Stimulated activated CD8-positive, alpha-beta memory T cell treated with anti-CD3 and anti-CD28 coated beads, Interleukin-4, amount 100 ng/mL, for 1 hour (primary cell): ENCODE data around the gene ACSL1.
A peak's percentile ranks its signal among the peaks of the same experiment; 100 is the strongest.
"Not testable (repeated sequence)": the region's sequence is repeated elsewhere in the genome, so short reads cannot be mapped to it uniquely, and the experiment has no call there.

Source experiments
- DNase-seq, 2 donors: peaks; one replicate each; pipeline ENCODE4 v3.0.0-alpha.2; 2020; ENCODE audit warnings: low read depth in 2 of 2, low spot score in 1 of 2

The ACSL1 gene

GRCh38 chr4:184760681-184761080 lies 65.1 kb downstream of the ACSL1 start:
- no peak for DNase-seq

DNA sequence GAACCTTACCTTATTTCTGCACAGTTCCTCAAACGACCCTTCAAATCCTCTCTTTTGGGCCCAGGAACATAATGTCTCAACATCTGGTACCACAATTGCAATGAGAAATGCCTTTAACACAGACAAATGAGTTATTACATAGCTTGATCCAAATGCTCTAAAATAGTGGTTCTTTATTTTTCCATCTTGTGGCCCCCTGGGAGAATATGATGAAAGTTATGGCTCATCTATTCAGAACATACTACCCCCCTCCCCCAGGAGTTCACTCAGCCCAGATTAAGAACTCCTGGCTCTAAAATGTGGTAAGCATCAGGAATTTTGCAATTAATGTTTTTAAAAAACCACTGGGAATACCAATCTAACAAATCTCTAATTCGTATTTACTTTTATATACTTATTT lies 68.0 kb downstream of the ACSL1 start:
- DNase-seq = no peak

DNA sequence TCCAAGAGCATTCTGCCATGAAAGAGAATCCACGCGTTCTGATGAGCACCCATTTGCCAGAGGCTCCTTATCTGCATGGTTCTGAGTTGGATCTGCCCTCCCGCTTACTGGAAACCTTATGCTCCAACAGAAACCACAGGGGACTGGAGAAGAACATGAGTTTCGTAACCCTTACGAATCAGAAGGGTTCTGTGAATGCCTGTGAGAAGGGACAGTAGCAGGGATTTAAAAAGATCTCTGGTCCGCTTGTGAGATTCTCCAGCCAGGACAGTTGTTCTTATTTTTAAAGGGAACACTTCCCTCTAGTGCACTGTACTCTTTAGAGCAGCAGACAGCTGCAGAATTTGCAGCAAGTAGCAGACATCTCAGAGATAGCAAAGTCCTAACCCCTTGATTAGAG lies 69.4 kb downstream of the ACSL1 start:
- no peak for DNase-seq

DNA sequence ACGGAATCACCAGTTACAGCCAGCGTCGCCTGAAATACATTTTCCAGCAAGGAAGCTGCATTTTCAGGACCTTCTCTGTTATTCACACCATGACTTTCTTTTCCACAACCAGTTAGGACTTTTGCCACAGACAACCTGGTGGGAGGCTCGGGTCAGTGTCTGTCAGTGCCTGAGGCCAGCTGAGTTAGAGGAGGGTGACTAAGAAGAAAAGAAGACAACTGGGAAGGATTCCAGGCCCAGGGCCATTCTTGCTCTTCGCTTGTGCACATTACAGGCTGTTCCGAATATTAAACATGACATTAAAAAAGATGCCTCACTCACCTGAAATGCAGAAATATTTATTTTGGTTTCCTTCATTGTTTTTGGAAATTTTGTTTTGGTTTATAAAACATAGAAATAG lies 70.5 kb downstream of the ACSL1 start:
- DNase-seq = no peak

- no peak for DNase-seq
These were observed 73.1 kb downstream of the ACSL1 start for GRCh38 chr4:184752496-184753275.

- no peak for DNase-seq
These were observed 74.2 kb downstream of the ACSL1 start for GRCh38 chr4:184751585-184751956.

- no peak for DNase-seq
These were observed 74.7 kb downstream of the ACSL1 start for GRCh38 chr4:184750926-184751584.

DNA sequence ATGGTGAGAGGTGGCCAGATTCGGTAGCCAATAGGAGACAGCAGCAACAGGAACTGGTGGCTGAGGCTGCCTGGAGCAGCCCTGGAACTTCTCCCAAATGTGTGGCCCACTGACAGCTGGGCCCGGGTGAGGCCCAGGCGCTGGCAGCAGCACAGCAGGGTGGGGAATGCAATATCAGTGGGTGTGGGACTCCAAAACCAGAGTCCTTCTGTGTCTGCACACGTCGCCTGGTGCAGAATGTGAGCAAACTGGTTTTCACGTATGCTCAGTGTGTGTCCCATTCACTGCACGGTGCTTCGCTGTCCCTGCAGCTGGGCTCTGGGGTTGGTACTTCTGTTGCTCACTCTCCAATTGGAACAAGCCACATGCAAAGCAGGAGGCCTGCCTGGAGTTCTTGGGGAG lies 77.5 kb downstream of the ACSL1 start:
- DNase-seq = no peak

DNA sequence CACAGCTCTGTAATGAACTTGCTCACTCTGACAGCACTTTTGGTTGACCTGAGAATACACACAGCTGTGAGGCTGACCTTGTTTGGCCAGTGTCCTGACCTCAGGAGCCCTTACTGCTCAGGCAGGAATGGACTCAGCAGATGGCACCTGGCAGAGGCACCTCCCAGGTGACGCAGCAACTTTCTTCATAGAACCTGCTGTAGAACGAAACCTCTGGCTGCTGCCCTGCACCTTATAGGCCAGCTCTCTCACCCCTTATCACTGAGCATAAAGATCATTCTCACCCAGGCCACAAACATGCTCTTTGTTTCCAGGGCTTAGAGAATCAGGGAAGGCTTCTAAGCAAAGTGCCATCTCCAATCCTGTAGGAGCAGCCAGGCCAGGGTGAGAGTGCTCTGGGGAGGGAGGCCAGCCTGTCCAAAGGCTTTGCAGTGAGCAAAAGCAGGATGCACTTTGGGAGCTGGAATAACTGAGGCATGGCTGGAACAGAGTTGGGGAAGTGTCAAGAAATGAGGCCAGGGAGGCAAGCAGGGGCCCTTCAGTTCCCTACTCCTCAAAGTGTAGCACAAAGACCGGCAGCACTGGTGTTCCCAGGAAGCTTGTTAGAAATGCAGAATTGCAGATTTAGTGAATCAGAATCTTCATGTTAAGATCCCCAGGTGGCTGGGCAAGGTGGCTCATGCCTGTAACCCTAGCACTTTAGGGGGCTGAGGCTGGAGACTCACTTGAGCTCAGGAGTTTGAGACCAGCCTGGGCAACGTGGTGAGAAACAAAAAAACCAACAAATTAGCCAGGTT lies 78.5 kb downstream of the ACSL1 start:
- DNase-seq = no peak

DNA sequence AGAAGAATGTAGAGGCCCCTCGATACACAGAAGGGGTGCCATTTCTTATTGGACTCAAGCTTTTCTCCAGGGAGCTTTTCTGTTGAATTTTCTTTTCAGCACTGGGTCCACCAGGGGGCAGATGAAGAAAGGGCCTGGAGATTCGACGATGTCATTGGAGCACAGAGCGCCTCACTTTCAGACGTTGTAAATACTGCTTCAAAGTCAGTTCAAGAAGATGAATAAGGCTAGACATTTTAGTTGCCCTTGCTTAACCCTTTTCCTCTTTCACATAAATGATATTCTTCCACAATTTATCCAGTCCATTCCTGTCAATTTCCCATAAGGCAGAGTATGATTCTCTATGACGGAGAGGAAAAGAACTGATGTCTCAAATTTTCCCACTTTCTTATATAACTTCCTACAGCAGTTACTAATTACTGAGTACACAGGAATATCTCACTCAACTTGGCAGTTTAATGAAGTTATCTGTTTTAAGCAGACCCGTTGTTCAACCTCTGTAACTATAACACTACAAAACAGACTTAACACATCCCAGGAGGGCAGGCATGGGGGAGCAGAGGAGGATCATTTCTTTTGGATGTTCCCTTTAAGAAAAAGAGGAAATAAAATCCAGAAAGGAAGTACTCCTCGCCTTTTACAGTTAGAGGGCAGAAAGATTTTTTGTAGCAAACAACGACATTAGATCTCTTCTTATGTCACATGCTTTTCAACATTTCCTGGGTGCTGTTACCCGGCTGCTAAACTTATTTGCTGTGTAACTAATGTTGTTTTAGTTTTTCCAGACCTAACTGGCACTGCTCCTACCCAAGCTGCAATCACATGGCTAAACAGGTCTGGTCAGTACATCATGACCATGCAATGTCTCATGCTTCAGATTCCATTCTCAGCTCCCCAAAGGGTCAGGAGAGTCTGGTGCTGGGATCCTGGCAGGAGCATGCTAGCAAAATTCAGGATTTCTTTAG lies 79.7 kb downstream of the ACSL1 start:
- peak; percentile 36 to 58 for DNase-seq

DNA sequence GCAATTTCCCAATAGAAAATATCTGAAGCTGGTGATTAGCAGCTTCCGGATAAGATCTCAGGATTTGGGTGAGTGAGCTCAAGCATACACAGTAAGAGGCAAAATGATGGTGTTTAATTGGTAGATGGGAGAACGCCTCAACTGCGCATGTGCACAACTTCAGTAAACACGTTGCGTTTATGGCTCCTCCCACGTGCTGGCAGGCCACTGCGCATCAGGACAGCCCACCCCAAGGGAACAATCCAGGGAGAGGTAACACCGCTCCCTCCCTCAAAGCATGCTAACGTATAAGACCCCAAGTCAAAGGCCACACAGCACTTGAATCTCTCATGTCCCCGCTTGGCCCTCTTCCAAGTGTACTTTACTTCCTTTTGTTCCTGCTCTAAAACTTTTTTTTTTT lies 81.5 kb downstream of the ACSL1 start:
- no peak for DNase-seq

DNA sequence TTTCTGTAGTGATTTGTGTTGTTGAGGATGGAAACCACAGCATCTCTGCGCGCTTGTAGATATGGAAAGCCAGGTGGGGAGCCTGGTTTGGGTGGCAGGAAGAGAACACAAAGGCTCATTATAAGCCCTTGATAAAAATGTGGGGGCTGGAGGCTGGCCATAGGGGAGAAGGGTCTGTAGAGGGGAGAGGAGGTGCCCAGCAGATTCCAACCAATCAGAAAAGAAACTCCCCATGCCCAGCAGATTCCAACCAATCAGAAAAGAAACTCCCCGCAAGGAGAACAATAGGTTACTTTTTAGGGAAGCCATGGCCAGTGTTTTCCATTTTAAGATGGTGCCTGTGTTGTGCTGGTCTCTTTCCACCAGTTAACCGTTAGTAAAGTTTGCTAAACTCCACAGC lies 82.1 kb downstream of the ACSL1 start:
- DNase-seq = no peak

DNA sequence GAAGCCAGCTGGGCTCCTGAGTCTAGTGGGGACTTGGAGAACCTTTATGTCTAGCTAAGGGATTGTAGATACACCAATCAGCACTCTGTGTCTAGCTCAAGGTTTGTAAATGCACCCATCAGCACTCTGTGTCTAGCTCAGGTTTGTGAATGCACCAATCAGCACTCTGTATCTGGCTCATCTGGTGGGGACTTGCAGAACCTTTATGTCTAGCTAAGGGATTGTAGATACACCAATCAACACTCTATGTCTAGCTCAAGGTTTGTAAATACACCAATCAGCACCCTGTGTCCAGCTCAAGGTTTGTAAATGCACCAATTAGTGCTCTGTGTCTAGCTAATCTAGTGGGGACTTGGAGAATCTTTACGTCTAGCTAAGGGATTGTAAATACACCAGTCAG lies 84.1 kb downstream of the ACSL1 start:
- not testable (repeated sequence) for DNase-seq

- DNase-seq = no peak
These were observed 84.8 kb downstream of the ACSL1 start for GRCh38 chr4:184740980-184741391.

DNA sequence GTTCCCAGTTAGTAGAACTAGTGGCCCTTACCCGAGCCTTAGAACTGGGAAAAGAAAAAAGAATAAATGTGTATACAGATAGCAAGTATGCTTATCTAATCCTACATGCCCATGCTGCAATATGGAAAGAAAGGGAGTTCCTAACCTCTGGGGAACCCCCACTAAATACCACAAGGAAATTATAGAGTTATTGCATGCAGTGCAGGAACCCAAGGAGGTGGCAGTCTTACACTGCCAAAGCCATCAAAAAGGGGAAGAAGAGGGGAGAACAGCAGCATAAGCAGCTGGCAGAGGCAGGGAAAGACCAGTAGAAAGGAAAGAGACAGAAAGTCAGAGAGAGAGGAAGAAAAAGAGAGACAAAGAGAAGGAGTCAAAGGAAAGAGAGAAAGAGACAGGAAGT lies 86.2 kb downstream of the ACSL1 start:
- not testable (repeated sequence) for DNase-seq

GRCh38 chr4:184734758-184735157 lies 91.0 kb downstream of the ACSL1 start:
- DNase-seq = no peak

- peak; percentile 79 to 91 for DNase-seq
These were observed 91.9 kb downstream of the ACSL1 start, which contains the start of gene CENPU for GRCh38 chr4:184733654-184734524. CENPU (minus strand) TSS chr4:184734096; CDS start chr4:184734062, 34 bp downstream.

- DNase-seq = no peak
These were observed 93.6 kb downstream of the ACSL1 start for GRCh38 chr4:184732126-184732525.

DNA sequence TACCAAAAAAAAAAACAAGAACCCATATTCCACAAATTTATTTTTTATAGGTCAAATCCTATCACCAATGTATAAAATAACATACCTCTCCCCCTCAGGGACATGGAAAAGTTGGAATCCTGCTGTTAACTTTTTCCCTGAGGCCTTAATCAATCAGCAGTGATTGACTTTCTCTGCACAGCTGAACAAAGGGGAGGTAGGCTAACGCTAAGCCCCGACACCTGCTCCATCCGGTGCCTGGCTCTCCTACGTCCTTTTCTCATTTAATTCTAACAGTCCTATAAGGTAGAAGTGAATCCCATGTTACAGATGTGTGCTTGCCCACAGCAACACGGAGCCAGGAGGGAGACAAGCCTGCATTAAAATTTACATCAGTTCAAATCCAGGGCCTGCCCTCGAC lies 94.7 kb downstream of the ACSL1 start:
- DNase-seq = no peak

DNA sequence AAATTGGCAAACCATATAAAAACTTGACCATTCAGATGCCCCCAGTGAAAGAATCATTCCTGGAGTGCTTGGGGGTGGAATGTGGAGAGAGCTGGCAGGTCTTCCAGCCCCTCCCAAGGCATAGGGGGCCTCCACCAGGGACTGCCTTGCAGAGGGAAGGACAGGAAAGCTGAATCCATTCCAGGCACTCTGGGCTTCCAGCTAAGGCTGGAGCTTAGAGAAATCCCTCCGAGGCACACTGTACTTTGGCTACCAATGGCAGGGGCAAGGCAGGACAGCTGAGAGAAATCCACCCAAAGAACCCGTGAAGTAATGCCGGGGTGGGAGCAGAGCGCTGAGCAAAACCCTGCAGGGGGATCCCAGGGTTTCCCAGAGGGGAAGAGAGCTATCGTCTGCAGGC lies 95.8 kb downstream of the ACSL1 start:
- DNase-seq = no peak
